Measurements from ENCODE around the gene PRB3.

PRB3 gene

GRCh38 chr12:11269607-11270006, at the start of gene PRB3:
TSS of gene PRB3 (minus strand) at chr12:11269707. CDS start at chr12:11269669, 38 bp downstream.
- no peak for DNase-seq

GRCh38 chr12:11310336-11310735, 40.8 kb upstream of the PRB3 start, which contains the start of gene PRB4:
TSS of gene PRB4 (minus strand) at chr12:11310436. CDS start at chr12:11310398, 38 bp downstream.
- no peak for DNase-seq

- DNase-seq: no peak
Measured at GRCh38 chr12:11307143-11307542, 37.6 kb upstream of the PRB3 start.

- no peak for DNase-seq
Measured at GRCh38 chr12:11273449-11273848, 3.9 kb upstream of the PRB3 start.

GRCh38 chr12:11264501-11264900, 5.0 kb downstream of the PRB3 start:
- no peak for DNase-seq

- no peak for DNase-seq
Measured at GRCh38 chr12:11246489-11246888, 23.0 kb downstream of the PRB3 start.

- DNase-seq: no peak
Measured at GRCh38 chr12:11242656-11243055, 26.9 kb downstream of the PRB3 start.

GRCh38 chr12:11240348-11240930, 29.1 kb downstream of the PRB3 start:
- DNase-seq: no peak

- no peak for DNase-seq
Measured at GRCh38 chr12:11238275-11238674, 31.2 kb downstream of the PRB3 start.

GRCh38 chr12:11233532-11233931, 36.0 kb downstream of the PRB3 start:
- no peak for DNase-seq

GRCh38 chr12:11228296-11228879, 41.1 kb downstream of the PRB3 start:
- no peak for DNase-seq

GRCh38 chr12:11227373-11227772, 42.1 kb downstream of the PRB3 start:
- DNase-seq: no peak
